HL-60 (cell line): ENCODE results near the gene BCL2A1.

Source experiments
- DNase-seq, 2 experiments: peaks; one replicate each; pipeline ENCODE4 v3.0.0-alpha.2; 2010 to 2020; ENCODE audit warnings: low read depth in 1 of 2, low spot score in 1 of 2
- H3K27ac ChIP-seq: fragments of 250-450 bp; sonication (Bioruptor Pico); replicated peaks from 2 replicates; pipeline ENCODE4 v1.5.1; 2020; ENCODE audit warnings: mild to moderate bottlenecking, moderate library complexity
- H3K27me3 ChIP-seq: fragments of 250-450 bp; sonication (Bioruptor Pico); 2 replicates; pipeline ENCODE4 v1.5.1; 2021; ENCODE audit warnings: mild to moderate bottlenecking, moderate library complexity; ENCODE audit not compliant: insufficient read depth, poor library complexity, severe bottlenecking
- H3K4me3 ChIP-seq: replicated peaks from 2 replicates; pipeline ENCODE4 v1.5.1; 2011; ENCODE audit warnings: mild to moderate bottlenecking, control low read depth, low read length; ENCODE audit not compliant: insufficient read depth
- GABPA ChIP-seq: IDR thresholded peaks from 2 replicates; pipeline ENCODE4 v1.6.1; 2012; ENCODE audit warnings: low read depth
- POLR2AphosphoS5 ChIP-seq: IDR thresholded peaks from 2 replicates; pipeline ENCODE4 v1.6.1; 2012; ENCODE audit warnings: low read depth
- SPI1 ChIP-seq: IDR thresholded peaks from 2 replicates; pipeline ENCODE4 v1.6.1; 2012; ENCODE audit warnings: low read depth, mild to moderate bottlenecking, borderline replicate concordance
- TF ChIP-seq, protein P1 (sequence below): IDR thresholded peaks from one replicate; pipeline ENCODE4 v1.5.1; 2011; ENCODE audit warnings: low read length, control low read depth, inconsistent platforms; ENCODE audit not compliant: insufficient read depth
- TF ChIP-seq, protein P2 (sequence below): IDR thresholded peaks from 2 replicates; pipeline ENCODE4 v1.6.1; 2012; ENCODE audit warnings: low read depth; ENCODE audit not compliant: insufficient replicate concordance

The BCL2A1 gene

DNA sequence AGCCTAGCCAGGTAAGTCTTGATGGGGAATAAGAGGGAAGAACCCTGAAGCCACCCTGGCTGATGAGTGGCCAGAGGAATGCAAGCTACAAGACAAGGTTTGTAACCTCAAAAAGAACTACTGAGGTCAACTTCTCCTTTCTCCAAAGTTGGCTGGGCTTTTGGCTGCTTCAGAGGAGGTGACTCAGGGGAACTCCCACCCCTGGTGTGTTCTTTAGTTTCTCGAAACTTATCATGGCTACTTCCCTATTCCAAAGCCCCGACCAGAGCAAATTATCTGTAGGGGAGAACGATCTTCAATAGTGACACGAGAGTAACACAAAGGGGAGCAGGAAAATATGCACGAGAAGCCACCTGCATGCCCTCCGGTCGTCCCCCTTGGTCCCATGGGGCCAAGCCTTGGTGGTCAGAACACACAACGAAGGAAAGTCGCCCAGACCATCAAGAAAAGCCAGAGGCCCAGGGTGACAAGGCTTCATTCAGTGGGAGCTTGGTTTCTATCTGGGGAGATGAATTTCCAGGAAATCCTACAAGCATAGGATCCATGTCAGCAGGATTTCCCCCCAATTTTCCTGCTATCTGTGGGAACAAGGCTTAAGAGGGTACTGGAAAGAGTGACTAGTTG is 6.5 kb upstream of the BCL2A1 start:
- peak in 1 of 2 experiments; percentile 92 for DNase-seq
- Histone ChIP-seq H3K4me3 (no peak overlapping the region), H3K27me3 (no peaks in the 10 kb centered on the region), H3K27ac (peak overlapping the region; percentile 91)
- TF ChIP-seq SPI1 (peak; percentile 75; the same call in 1 of the 2 replicates), GABPA (no peak), POLR2AphosphoS5 (no peak)
- TF ChIP-seq, protein P1, sequence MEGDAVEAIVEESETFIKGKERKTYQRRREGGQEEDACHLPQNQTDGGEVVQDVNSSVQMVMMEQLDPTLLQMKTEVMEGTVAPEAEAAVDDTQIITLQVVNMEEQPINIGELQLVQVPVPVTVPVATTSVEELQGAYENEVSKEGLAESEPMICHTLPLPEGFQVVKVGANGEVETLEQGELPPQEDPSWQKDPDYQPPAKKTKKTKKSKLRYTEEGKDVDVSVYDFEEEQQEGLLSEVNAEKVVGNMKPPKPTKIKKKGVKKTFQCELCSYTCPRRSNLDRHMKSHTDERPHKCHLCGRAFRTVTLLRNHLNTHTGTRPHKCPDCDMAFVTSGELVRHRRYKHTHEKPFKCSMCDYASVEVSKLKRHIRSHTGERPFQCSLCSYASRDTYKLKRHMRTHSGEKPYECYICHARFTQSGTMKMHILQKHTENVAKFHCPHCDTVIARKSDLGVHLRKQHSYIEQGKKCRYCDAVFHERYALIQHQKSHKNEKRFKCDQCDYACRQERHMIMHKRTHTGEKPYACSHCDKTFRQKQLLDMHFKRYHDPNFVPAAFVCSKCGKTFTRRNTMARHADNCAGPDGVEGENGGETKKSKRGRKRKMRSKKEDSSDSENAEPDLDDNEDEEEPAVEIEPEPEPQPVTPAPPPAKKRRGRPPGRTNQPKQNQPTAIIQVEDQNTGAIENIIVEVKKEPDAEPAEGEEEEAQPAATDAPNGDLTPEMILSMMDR: no peak
- TF ChIP-seq, protein P2, sequence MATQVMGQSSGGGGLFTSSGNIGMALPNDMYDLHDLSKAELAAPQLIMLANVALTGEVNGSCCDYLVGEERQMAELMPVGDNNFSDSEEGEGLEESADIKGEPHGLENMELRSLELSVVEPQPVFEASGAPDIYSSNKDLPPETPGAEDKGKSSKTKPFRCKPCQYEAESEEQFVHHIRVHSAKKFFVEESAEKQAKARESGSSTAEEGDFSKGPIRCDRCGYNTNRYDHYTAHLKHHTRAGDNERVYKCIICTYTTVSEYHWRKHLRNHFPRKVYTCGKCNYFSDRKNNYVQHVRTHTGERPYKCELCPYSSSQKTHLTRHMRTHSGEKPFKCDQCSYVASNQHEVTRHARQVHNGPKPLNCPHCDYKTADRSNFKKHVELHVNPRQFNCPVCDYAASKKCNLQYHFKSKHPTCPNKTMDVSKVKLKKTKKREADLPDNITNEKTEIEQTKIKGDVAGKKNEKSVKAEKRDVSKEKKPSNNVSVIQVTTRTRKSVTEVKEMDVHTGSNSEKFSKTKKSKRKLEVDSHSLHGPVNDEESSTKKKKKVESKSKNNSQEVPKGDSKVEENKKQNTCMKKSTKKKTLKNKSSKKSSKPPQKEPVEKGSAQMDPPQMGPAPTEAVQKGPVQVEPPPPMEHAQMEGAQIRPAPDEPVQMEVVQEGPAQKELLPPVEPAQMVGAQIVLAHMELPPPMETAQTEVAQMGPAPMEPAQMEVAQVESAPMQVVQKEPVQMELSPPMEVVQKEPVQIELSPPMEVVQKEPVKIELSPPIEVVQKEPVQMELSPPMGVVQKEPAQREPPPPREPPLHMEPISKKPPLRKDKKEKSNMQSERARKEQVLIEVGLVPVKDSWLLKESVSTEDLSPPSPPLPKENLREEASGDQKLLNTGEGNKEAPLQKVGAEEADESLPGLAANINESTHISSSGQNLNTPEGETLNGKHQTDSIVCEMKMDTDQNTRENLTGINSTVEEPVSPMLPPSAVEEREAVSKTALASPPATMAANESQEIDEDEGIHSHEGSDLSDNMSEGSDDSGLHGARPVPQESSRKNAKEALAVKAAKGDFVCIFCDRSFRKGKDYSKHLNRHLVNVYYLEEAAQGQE: no peak

DNA sequence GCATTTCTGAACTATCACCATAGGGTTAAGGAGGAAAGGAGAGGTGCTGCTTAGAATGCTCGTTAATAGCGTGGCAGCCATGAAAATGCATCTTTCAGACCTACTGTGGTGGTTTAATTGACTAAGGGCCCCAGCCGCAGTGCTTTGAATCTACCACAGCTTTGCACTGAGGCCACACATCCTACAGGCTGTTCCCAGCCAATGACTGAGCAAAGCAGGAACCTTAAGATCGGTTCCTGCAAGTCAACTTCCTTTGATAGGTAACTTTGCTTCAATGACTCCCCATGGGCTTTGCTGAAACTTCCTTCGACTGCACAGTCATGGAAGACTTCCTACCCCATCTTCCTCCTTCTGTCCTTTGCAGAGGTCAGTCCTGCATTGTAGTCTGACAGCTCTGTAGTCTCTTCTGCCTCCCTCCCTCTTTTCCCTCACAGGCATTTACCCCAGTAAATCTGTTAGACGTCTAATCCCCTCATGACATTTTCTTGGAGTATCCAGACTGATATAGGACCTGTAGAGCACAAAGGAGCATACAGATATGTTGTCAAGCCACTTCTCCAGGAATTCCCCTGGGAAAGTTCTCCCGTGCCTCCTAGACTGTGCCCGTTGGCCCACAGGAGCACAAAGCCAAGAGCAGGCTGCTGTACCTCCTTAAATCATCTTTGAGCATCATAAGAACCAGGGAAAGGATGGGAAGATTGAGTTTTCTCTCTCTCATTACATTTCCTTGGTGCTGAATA is 2.6 kb upstream of the BCL2A1 start:
- H3K27ac ChIP-seq: peak overlapping the region; percentile 18
- no peaks in the 10 kb centered on the region for H3K27me3 ChIP-seq
- H3K4me3 ChIP-seq: no peak overlapping the region
- no peak for TF ChIP-seq POLR2AphosphoS5
- TF ChIP-seq, protein P1: no peak
- no peak for TF ChIP-seq GABPA
- TF ChIP-seq SPI1: no peak
- TF ChIP-seq, protein P2: no peak
- DNase-seq: peak in 1 of 2 experiments; percentile 53

DNA sequence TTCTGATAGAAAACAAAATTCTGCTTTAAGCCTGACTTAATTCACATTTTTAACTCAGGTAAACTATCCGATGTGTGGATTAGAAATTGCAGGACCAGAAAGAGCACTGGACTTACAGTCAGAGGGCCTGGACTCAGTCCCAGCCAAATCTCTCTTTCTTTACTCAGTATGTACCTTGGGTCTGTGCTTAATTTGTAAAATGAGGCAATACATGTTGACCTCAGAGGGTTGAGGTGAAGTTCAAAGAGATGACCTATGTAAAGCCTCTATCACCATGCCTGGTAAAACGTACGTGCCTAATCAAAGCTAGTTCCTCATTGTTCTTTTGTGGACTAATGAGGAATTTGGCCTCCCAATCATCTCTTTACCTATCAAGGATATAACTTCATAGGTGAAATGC is 1.9 kb upstream of the BCL2A1 start:
- TF ChIP-seq, protein P2: no peak
- TF ChIP-seq SPI1: no peak
- TF ChIP-seq GABPA: no peak
- no peak for TF ChIP-seq POLR2AphosphoS5
- TF ChIP-seq, protein P1: no peak
- no peak overlapping the region for H3K4me3 ChIP-seq
- DNase-seq: no peak
- no peaks in the 10 kb centered on the region for H3K27me3 ChIP-seq
- peak overlapping the region; percentile 18; the same call in 1 of the 2 replicates for H3K27ac ChIP-seq
